ENCODE measurements around the gene VPS36. TPM values are rescaled to one million over a fixed set of nuclear protein-coding genes. Genes with fewer than 3 reads are reported as not detected.

The VPS36 gene
- total and polyA plus RNA-seq, 10 of the 15 experiments (the other 5 are each of a cell fraction or from before 2014, with no cell fraction given), result 10.3 to 29.0 (median 23.9) TPM

DNA sequence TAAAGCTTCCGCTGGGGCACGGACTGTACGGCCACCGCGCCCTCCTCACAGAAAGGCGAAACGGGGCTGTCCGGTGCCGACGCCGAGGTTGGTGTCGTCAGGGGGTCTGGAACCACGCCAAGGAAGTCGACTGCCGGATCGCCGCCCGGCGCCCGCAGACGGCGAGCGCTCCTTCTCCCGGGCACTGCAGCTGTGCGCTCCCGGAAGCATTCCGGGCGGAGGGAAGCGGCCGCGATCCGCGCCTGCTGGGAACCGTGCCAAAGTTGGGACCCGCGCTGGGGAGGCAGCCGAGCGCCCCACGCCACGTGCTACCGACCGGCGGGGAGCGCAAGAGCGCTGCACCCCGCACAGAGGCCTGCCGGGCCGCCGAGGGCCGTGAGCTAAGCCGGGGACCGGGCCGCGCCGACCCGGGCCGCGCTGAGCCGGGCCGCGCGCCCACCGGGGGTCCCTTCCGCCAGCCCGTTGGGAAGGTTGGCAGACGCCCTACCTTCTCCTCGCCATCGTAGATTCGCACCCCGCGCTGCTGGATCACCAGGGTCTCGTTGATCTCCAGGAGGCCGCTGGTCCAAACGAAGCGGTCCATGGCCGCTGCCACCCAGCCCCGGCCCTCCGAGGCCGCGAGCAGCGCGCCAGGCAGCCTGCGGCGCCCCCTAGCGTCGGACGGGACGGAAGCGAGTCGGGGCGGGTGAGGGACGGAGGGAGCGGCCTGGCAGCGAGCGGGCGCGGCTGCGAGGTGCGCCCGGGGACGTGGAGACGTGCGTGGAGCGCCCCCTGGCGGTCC, at the start of gene VPS36 (continued):
- TF ChIP-seq, protein P1, sequence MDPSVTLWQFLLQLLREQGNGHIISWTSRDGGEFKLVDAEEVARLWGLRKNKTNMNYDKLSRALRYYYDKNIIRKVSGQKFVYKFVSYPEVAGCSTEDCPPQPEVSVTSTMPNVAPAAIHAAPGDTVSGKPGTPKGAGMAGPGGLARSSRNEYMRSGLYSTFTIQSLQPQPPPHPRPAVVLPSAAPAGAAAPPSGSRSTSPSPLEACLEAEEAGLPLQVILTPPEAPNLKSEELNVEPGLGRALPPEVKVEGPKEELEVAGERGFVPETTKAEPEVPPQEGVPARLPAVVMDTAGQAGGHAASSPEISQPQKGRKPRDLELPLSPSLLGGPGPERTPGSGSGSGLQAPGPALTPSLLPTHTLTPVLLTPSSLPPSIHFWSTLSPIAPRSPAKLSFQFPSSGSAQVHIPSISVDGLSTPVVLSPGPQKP (IDR thresholded peaks at IDR 0.05; ENCODE audit: low read depth, low read length), result peak; percentile 68; the same call in 1 of the 2 replicates
- TF ChIP-seq KAT2A (conservative IDR thresholded peaks at IDR 0.05; ENCODE audit: control insufficient read depth, low read depth, low read length) (no peak), ZNF217 (IDR thresholded peaks at IDR 0.05) (peak; percentile 84), YY1 (IDR thresholded peaks at IDR 0.05; ENCODE audit: low read depth, low read length) (peak; percentile 97), NFIC (IDR thresholded peaks at IDR 0.05; ENCODE audit: low read depth, low read length) (no peak), HDAC6 (IDR thresholded peaks at IDR 0.05; ENCODE audit: unreplicated experiment) (peak; percentile 54), CREM (IDR thresholded peaks at IDR 0.05; ENCODE audit: low read depth) (peak; percentile 56; the same call in 1 of the 2 replicates), EED (IDR thresholded peaks at IDR 0.05; ENCODE audit: low read depth) (peak; percentile 34; the same call in 1 of the 2 replicates), TBL1XR1 (IDR thresholded peaks at IDR 0.05; ENCODE audit: low read depth, low read length) (0 out of 2 replicates have a peak, but pooled peaks have one; percentile 34), POLR2AphosphoS2 (IDR thresholded peaks at IDR 0.05; ENCODE audit: low read depth, low read length) (peak; percentile 34; the same call in 1 of the 2 replicates), POU2F2 (IDR thresholded peaks at IDR 0.05; ENCODE audit: borderline replicate concordance, low read depth, low read length) (peak; percentile 90), RUNX3 (IDR thresholded peaks at IDR 0.05; ENCODE audit: low read length) (peak; percentile 37; the same call in 1 of the 2 replicates), BRCA1 (IDR thresholded peaks at IDR 0.05; ENCODE audit: low read depth, low read length) (0 out of 2 replicates have a peak, but pooled peaks have one; percentile 22), TCF7 (IDR thresholded peaks at IDR 0.05; ENCODE audit: borderline replicate concordance) (no peak), CHD1 (IDR thresholded peaks at IDR 0.05; ENCODE audit: low read depth, low read length) (0 out of 2 replicates have a peak, but pooled peaks have one; percentile 70), NFYB (IDR thresholded peaks at IDR 0.05; ENCODE audit: insufficient read depth, low read depth, low read length) (no peak), EGR1 (IDR thresholded peaks at IDR 0.05; ENCODE audit: borderline replicate concordance in 1 of 2, low read depth in 2 of 2, low read length in 2 of 2) (peak in 1 of 2 experiments; percentile 35; a peak in 1 of 3 replicates), ZBTB4 (CRISPR knock-in tag; IDR thresholded peaks at IDR 0.05) (no peak), IKZF2 (IDR thresholded peaks at IDR 0.05) (peak in 1 of 2 experiments; percentile 52; a peak in 2 of 4 replicates)
- TF ChIP-seq, protein P2, sequence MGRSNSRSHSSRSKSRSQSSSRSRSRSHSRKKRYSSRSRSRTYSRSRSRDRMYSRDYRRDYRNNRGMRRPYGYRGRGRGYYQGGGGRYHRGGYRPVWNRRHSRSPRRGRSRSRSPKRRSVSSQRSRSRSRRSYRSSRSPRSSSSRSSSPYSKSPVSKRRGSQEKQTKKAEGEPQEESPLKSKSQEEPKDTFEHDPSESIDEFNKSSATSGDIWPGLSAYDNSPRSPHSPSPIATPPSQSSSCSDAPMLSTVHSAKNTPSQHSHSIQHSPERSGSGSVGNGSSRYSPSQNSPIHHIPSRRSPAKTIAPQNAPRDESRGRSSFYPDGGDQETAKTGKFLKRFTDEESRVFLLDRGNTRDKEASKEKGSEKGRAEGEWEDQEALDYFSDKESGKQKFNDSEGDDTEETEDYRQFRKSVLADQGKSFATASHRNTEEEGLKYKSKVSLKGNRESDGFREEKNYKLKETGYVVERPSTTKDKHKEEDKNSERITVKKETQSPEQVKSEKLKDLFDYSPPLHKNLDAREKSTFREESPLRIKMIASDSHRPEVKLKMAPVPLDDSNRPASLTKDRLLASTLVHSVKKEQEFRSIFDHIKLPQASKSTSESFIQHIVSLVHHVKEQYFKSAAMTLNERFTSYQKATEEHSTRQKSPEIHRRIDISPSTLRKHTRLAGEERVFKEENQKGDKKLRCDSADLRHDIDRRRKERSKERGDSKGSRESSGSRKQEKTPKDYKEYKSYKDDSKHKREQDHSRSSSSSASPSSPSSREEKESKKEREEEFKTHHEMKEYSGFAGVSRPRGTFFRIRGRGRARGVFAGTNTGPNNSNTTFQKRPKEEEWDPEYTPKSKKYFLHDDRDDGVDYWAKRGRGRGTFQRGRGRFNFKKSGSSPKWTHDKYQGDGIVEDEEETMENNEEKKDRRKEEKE (IDR thresholded peaks at IDR 0.05), result no peak
- TF ChIP-seq, protein P3, sequence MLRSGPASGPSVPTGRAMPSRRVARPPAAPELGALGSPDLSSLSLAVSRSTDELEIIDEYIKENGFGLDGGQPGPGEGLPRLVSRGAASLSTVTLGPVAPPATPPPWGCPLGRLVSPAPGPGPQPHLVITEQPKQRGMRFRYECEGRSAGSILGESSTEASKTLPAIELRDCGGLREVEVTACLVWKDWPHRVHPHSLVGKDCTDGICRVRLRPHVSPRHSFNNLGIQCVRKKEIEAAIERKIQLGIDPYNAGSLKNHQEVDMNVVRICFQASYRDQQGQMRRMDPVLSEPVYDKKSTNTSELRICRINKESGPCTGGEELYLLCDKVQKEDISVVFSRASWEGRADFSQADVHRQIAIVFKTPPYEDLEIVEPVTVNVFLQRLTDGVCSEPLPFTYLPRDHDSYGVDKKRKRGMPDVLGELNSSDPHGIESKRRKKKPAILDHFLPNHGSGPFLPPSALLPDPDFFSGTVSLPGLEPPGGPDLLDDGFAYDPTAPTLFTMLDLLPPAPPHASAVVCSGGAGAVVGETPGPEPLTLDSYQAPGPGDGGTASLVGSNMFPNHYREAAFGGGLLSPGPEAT (IDR thresholded peaks at IDR 0.05; ENCODE audit: low read depth), result no peak

Measured in GM12878 (cell line).